GM18526 (cell line): ENCODE measurements around the gene TMEM232.

Source experiments
- POLR2A ChIP-seq: IDR thresholded peaks from 3 replicates; pipeline ENCODE4 v1.6.1; 2011; ENCODE audit not compliant: insufficient read length; ENCODE audit errors: extremely low read depth

The TMEM232 gene

DNA sequence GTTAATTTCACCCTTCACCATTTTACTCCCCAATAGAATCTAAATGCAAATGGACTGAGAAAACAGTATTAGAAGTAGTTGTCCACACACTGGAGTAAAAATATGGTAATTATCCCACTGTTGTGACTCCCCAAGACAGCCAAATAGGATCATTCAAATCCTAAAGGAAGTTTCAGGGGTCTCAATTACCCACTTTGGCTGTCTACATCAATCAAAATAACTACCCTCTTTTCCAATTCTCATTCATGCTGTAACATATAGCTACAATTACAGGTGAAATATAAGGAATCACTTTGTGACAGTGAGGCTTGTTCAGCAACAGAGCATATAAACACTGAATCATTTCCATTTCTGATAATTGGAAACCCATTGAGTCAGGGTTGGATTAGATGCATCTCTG lies 220.1 kb downstream of the TMEM232 start:
- TF ChIP-seq POLR2A: no peak

DNA sequence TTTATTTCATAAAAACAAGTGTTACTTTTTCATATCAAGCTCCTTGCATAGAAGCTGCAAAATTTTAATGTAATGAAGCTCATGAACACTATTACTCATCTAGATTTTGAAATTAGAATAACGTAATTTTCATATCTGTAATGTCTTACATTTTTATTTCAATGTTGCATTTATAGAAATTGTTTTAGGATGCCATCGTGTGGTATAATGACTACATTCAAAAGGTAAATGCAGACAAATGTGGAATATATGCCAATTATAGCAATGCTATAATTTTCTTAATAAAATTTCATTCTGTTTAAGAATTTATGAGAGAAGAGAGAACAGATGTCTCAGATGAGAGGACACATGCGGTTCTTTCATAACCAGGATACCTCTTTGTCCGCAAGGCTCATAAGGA lies 230.2 kb downstream of the TMEM232 start:
- no peak for TF ChIP-seq POLR2A

DNA sequence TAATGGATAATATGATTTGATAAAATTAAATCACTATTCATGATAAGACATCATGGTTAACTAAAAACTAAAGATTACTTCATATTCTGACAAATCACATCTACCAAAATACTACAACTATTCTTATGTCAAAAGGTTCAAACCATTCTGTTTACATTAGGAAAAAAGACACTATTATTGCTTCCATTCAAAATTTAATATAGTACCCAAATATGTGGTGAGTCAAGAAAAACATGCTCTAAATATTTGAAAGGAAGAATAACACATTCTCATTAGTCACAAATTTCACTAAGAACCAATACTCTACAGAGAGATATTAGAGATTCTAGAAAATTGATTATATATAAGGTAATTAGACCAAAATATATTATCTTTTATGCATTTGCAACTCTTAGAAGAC lies 234.0 kb downstream of the TMEM232 start:
- TF ChIP-seq POLR2A: no peak

DNA sequence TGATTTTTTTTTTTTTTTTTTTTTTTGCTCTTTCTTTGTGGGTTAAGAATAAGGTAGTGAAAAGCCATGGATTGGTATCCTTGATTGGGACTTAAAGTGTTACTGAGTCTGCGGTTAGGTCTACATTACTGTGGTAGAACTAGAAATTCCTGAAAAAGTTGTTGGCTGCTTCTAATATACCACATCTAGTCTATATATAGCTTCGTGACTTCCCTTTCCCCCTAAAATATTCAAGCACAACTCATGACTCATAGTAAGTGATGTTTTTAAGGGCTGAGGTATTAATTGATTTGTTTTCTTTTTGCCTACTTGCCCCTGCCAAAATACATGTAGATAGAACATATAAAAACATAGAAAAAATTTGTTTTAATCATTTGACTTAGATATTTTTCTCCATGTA lies 247.6 kb downstream of the TMEM232 start:
- no peak for TF ChIP-seq POLR2A

- TF ChIP-seq POLR2A: no peak
Observed at GRCh38 chr5:110477911-110478310, 248.6 kb downstream of the TMEM232 start.

GRCh38 chr5:110476164-110476563 lies 250.3 kb downstream of the TMEM232 start:
- no peak for TF ChIP-seq POLR2A

- no peak for TF ChIP-seq POLR2A
Observed at GRCh38 chr5:110475529-110475928, 250.9 kb downstream of the TMEM232 start.

DNA sequence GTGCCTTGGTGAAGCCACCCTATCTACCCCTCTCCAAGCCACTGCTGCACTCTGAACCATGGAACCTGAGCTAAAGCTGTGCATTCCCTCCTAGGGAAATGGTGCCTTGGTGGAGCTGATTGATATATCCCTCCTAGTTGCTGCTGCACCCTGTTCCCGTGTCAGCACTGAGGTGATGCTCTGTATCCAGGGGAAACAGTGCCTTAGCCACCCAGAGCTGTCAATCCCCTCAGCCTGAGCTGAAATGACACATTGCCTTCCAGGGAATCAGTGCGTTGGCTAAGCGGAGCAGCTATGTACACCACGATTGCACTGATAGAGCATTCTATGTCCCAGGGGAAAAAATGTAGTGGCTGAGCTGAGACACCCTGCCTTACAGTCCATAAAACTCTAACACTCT lies 257.0 kb downstream of the TMEM232 start:
- no peak for TF ChIP-seq POLR2A

GRCh38 chr5:110463106-110463505 lies 263.4 kb downstream of the TMEM232 start:
- TF ChIP-seq POLR2A: no peak

DNA sequence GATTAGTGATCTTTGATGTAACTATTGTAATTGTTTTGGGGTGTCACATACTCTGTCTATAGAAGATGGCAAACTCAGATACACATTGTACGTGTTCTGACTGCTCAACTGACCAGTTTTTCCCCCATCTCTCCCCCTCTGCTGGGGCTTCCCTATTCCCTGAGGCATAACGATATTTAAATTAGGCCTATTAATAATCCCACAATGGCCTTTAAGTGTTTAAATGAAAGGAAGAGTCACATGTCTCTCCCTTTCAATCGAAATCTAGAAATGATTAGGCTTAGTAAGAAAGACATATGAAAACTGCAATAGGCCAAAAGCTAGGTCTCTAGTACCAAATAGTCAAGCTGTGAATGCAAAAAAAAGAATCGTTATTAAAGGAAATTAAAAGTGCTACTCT lies 265.6 kb downstream of the TMEM232 start:
- TF ChIP-seq POLR2A: no peak

DNA sequence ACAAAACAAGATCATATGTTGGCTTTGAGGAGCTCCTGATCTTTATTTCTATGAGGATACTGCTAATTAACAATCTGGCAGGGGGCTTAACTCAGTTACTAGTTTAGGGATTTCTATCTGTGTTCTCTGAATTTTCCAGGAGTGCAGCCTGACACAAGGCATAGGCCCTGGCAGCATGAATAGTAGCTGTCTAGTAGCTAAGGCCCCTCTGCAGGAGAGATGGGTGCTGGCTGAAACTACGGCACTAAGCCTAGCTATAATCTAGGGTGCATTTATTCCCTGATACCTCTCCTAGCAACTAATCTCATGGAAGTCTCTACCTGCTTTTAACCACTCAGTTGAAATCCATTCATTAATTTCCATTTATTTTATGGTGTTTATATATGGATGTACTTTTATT lies 268.2 kb downstream of the TMEM232 start:
- TF ChIP-seq POLR2A: no peak

DNA sequence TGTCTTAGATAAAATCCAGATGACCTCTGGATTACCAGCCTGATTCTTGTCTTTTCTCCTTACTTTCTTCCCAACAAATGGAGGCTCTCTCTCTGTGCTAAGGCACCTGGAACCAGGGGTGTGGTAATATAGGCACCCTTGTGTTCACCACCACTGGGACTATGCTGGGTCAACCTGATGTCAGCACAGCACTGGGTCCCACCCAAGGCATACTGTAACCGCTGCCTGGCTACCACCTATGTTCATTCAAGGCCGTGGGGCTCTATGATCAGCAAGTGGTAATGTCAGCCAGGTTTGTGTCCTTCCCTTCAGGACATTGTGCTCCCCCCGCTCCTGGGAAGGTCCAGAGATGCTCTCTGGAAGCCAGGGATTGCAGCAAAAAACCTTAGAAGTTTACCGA lies 283.6 kb downstream of the TMEM232 start:
- no peak for TF ChIP-seq POLR2A

- no peak for TF ChIP-seq POLR2A
Observed at GRCh38 chr5:110441035-110441434, 285.4 kb downstream of the TMEM232 start.

DNA sequence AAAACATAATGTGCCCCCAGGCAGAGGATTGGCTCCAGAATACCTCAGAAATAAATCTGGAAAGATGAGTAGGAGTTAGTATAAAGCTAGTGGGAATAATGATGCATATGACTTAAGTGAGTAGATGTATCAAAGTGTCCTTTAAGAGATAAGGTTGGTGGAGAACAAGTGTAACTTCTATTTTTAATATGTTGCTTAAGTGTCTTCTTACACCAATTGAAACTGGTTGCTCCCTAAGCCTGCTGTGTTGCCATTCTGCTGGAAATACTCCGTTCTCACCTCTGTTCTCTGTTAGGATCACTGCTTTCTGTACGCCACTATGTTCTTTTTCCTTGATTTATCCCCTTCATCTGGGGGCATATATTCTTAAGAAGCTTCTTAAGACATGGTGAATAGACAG lies 286.4 kb downstream of the TMEM232 start:
- no peak for TF ChIP-seq POLR2A

DNA sequence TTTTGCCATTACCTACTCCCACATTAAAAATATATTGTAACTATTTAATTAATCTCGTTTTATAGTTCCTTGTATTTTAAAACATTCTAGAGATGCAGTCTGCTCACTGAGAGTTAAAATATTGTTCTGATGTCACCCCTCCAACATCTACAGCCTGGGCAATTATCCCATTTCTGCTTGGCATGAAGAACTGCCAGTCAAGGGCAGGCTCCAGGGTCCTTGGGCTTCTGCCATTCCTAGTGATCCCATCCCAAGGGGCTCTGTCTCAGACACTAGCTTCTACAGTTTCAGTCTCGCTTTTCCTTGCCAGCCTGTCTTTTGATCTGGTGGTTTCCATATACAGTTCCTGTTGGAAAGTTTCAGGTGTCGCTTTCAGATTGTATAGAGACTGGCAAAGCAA lies 287.2 kb downstream of the TMEM232 start:
- TF ChIP-seq POLR2A: no peak

DNA sequence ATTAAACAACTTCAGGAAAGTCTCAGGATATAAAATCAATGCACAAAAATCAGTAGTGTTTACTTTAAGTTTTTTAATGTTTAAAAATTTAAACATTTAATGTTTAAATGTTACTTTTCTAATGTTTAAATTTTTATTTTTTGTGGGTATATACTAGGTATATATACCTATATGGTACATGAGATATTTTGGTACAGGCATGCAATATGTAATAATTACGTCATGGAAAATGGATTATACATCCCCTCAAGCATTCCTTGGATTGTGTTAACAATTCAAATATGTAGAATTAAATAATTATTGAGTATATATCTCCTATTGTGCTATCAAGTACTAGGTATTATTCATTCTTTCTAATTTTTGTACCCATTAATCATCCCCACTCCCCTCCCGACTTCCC lies 291.3 kb downstream of the TMEM232 start:
- TF ChIP-seq POLR2A: no peak

DNA sequence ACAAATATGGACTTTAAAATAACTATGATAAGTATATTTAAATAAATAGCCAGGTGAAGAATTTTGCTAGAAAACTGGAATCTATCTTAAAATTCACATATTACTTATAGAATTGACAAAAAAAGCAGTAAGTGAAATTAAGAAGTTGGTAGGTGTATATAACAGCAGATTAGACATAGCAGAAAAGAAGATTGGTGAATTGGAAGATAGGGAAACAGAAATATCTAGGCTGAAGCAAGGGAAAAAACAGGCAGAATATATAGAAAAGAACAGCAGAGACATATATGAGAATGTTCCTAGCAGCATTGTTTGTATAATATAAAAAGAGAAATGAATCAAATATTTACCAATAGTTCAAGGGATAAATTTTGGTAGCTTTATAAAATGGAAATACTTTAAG lies 294.9 kb downstream of the TMEM232 start:
- no peak for TF ChIP-seq POLR2A

DNA sequence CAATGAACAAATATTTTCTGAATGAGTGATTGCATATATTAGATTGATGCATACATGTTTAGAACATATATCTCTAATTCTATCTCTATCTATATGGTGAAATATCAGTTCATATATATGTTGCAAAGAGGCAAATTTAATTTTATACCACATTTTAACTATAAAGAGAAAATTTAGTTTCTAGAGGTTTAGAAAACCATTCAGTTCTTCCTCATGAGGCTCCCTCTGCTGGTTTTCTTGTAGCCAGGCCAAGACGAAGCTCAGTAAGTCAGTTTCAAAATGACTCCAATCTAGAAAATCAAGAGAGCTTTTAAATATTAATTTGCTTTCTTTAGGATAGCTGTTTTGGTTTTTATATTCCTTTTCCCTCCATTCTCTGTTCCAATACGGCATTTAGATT lies 312.1 kb downstream of the TMEM232 start:
- no peak for TF ChIP-seq POLR2A

GRCh38 chr5:110413856-110414255 lies 312.6 kb downstream of the TMEM232 start:
- no peak for TF ChIP-seq POLR2A

DNA sequence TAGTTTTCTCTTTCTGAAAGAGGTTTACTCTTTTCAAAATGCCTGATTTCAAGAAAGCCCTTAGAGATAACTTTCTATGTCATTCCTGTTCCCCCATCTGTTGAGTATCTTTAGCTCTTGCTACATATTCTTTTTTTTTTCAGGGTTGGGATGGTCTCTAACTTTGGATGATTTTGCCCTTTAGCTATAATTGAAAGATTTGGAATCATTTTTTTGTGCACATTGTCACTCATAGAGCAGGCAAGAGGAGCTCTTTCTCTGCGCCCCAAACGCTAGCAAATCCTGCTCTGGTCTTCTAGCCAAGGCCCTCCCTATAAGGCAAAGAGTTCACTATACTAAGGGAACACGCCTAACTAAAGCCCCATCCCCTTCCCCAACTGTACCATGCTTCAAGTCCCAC lies 316.9 kb downstream of the TMEM232 start:
- no peak for TF ChIP-seq POLR2A
